ENCODE results near the gene UNK.

GRCh38 chr17:75808905-75809621, 24.5 kb downstream of the UNK start:
- TF ChIP-seq CTCF (conservative IDR thresholded peaks at IDR 0.05; ENCODE audit: low read length) (no peak), EZH2phosphoT487 (IDR thresholded peaks at IDR 0.05; ENCODE audit: borderline replicate concordance, low read depth, low read length) (no peak)

All from OCI-LY7 (cell line).